Kidney epithelial cell (primary cell): ENCODE data around the gene UGT1A7. TPM values are rescaled to one million over a fixed set of nuclear protein-coding genes. Genes with fewer than 3 reads are reported as not detected.

Experiments used
- DNase-seq: peaks from one replicate; pipeline ENCODE4 v3.0.0-alpha.2; 2010; ENCODE audit warnings: low read depth
- H3K27me3 ChIP-seq: 2 replicates; pipeline ENCODE4 v1.6.0; 2011; ENCODE audit warnings: low read length; ENCODE audit not compliant: control insufficient read depth, insufficient read depth
- H3K36me3 ChIP-seq: 2 replicates; pipeline ENCODE4 v1.5.1; 2011; ENCODE audit warnings: low read length; ENCODE audit not compliant: control insufficient read depth, insufficient read depth
- H3K4me3 ChIP-seq: 2 replicates; pipeline ENCODE4 v1.5.1; 2011; ENCODE audit warnings: low read depth, mild to moderate bottlenecking, control low read depth, low read length
- total RNA-seq: library from RNA; depleted of rRNA; stranded (reverse); fragments of >200 nt; gene quantifications from 2 replicates; pipeline ENCODE4 v1.2.3, GENCODE V29; 2015
- TF ChIP-seq, protein P1 (sequence below): IDR thresholded peaks from 2 replicates; pipeline ENCODE4 v1.5.1; 2011; ENCODE audit warnings: mild to moderate bottlenecking, moderate library complexity, low read length, control low read depth, inconsistent platforms; ENCODE audit not compliant: insufficient read depth, poor library complexity, severe bottlenecking

Gene UGT1A7
- total RNA-seq, 1 donor from 2014 or later: not detected

DNA sequence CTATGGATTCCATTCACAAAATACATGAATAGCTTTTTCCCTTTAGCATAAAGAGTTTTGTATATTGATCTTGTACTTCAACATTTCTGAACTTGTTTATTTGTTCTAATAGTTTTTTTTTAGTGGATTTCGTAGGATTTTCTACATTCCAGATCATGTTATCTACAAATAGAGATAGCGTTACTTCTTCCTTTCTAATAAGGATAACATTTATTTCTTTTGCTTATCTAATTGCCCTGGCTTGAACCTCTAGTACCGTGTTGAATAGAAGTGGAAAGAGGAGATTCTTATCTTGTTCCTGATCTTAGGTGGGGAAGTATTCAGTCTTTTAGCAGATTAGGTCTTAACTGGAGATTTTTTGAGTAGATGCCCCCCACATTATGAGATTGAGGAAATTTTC is 20.5 kb downstream of the UGT1A7 start:
- Histone ChIP-seq H3K27me3 (no peaks in the 10 kb centered on the region), H3K4me3 (no peak overlapping the region), H3K36me3 (no peaks in the 10 kb centered on the region)
- TF ChIP-seq, protein P1, sequence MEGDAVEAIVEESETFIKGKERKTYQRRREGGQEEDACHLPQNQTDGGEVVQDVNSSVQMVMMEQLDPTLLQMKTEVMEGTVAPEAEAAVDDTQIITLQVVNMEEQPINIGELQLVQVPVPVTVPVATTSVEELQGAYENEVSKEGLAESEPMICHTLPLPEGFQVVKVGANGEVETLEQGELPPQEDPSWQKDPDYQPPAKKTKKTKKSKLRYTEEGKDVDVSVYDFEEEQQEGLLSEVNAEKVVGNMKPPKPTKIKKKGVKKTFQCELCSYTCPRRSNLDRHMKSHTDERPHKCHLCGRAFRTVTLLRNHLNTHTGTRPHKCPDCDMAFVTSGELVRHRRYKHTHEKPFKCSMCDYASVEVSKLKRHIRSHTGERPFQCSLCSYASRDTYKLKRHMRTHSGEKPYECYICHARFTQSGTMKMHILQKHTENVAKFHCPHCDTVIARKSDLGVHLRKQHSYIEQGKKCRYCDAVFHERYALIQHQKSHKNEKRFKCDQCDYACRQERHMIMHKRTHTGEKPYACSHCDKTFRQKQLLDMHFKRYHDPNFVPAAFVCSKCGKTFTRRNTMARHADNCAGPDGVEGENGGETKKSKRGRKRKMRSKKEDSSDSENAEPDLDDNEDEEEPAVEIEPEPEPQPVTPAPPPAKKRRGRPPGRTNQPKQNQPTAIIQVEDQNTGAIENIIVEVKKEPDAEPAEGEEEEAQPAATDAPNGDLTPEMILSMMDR: no peak
- no peak for DNase-seq

DNA sequence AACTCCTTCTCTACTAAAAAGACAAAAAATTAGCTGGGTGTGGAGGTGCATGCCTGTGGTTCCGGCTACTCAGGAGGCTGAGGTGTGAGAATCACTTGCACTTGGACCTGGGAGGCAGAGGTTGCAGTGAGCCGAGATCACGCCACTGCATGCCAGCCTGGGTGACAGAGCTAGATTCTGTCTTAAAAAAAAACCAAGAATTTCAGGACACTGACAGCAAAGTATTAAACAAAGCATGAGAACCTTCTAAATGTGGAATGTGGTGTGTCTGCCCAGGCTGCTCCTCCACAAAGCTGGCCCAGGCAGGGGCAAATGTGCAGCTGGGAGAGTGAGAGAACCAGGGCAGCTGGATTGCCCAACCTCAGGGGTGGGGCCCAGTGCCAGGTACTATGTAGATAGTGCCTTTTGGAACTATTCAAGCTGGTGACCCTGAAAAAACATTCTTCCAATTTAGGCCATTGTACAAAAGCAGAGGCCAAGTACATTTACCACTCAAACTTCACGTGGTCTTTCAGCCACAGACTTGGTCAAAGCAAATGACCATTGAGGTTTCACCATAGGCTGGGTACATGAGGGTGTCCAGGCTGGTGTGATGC is 24.3 kb downstream of the UGT1A7 start:
- TF ChIP-seq, protein P1: no peak
- Histone ChIP-seq H3K4me3 (no peak overlapping the region), H3K36me3 (no peaks in the 10 kb centered on the region), H3K27me3 (no peaks in the 10 kb centered on the region)
- DNase-seq: peak; percentile 32

DNA sequence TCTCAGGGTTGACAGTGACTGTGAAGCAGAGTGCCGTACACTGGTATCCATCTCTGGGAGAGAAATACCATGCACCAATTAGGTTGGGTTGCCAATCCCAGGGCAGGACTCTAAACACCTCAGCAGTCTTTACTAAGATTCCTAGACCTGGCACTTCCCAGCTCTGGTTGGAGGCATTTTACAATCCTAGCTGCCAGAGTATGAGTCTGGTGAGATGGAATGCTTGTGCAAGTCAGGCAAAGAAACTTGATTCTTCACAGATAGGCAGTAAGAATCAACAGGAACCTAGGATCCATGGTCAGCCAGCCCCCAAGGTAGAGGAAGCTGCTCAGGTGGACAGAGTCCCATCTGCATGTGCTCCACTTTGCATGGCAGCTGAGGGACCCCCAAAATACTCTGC is 25.0 kb downstream of the UGT1A7 start:
- peak; percentile 53 for DNase-seq

DNA sequence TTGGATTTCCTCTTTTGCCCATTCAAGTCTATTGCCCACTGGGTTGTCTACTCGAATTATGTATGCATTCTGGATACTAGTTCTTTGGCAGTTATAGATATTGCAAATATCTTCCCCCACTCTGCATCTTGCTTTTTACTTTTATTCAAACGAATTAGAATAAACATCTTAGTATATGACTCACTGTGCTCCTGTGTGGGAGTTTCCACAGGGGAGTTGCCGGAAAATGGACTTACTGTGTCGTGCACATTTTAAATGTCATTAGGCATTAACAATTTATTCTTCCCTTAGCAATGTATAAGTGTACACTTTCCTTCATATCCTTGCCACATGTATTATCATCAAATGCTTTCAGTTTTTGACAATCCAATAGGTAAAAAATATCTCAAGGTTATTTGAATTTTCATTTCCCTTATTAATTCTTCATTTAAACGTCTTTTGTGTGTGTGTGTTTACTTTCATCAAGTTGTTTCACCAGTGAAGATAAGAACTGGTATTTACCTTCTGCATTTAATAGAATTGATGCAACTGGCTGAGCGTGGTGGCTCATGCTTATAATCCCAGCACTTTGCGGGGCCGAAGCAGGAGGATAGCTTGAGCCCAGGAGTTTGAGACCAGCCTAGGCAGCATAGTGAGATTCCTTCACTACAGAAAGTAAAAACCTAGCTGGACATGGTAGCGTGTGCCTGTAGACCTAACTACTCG is 26.4 kb downstream of the UGT1A7 start:
- TF ChIP-seq, protein P1: no peak
- Histone ChIP-seq H3K27me3 (no peaks in the 10 kb centered on the region), H3K4me3 (no peak overlapping the region), H3K36me3 (no peaks in the 10 kb centered on the region)
- DNase-seq: no peak

More for the DNA sequence above, 25.0 kb downstream of the UGT1A7 start:
- no peak overlapping the region for H3K4me3 ChIP-seq
- no peaks in the 10 kb centered on the region for H3K36me3 ChIP-seq
- TF ChIP-seq, protein P1: no peak
- H3K27me3 ChIP-seq: no peaks in the 10 kb centered on the region

DNA sequence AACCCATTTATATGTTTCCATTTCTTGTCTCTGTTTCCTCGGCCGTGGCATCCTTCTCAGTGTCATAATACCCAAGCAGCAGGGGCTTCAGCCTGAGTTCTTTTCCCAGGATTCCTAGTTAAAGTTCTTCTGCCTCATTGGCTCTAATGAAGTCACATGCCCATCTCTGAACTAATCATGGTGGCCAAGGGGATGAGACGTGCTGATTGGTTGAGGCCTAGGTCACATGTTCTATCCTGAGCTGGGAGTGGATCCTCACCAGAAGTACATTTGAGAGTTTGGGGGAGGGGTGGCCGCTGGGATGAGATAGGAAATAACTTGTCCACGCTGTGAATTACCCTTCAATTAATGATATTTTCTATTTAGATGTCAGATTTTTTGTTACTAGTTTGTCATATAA is 27.2 kb downstream of the UGT1A7 start:
- DNase-seq: no peak
- Histone ChIP-seq H3K36me3 (no peaks in the 10 kb centered on the region), H3K4me3 (no peak overlapping the region), H3K27me3 (no peaks in the 10 kb centered on the region)
- TF ChIP-seq, protein P1: no peak

DNA sequence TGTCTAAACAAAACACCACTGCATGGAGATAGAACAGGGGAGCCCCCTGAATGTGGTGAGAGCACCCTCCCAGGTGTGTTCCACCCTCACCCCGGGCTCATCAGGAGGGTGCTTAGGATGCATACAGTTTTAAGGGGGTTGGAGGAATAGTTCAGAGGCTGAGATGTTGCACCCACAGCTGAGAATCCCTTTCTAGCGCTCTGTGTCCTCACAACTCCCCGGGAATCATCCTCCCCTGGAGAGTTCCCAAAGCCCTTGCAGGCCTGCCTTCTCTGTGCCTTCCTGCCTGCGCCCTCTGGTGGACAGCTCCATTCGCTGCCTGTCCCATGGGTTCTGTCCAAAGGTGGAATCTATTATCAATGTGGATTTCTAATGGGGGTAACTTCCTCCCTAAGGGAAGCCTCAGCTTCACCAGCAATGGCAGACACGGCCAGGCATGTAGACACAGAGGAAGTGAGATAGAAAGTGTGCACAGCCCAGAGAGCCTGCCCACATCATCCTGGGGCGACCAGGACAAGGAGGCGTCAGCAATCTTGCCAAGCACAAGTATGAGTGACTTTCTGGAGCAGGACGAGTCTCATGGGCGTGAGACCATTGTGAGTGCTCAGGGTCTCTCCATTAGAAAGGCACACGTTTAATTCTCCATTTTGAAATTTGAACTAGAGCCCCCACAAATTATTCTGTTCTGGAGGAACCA is 29.8 kb downstream of the UGT1A7 start:
- no peaks in the 10 kb centered on the region for H3K27me3 ChIP-seq
- no peak overlapping the region for H3K4me3 ChIP-seq
- peak; percentile 19 for DNase-seq
- no peaks in the 10 kb centered on the region for H3K36me3 ChIP-seq
- TF ChIP-seq, protein P1: peak; percentile 92
